Colonic mucosa (tissue), 4 donors: ENCODE measurements around the gene TBX10. TPM values are rescaled to one million over a fixed set of nuclear protein-coding genes. Genes with fewer than 3 reads are reported as not detected.

Experiments
- DNase-seq: peaks from one replicate; pipeline ENCODE4 v3.0.0-alpha.2; 2020
- H3K27ac ChIP-seq: fragments of 200-600 bp; one replicate; pipeline ENCODE4 v1.8.0; 2021
- H3K27me3 ChIP-seq: fragments of 200-600 bp; one replicate; pipeline ENCODE4 v1.8.0; 2021
- H3K36me3 ChIP-seq: fragments of 200-600 bp; one replicate; pipeline ENCODE4 v1.8.0; 2021
- H3K4me1 ChIP-seq: fragments of 200-600 bp; one replicate; pipeline ENCODE4 v1.8.0; 2021; ENCODE audit warnings: mild to moderate bottlenecking
- H3K4me3 ChIP-seq: fragments of 200-600 bp; one replicate; pipeline ENCODE4 v1.8.0; 2021
- H3K9ac ChIP-seq, 2 donors: one replicate each; pipeline ENCODE4 v1.7.0; 2013; ENCODE audit warnings: control low read depth in 2 of 2, low read depth in 2 of 2, low read length in 2 of 2
- H3K9me3 ChIP-seq: fragments of 200-600 bp; one replicate; pipeline ENCODE4 v1.8.0; 2021
- intact Hi-C: fragments of 100-400 bp; cut with DNase I; formaldehyde crosslinking; loops from one replicate; pipeline ENCODE4 v1.14.1; 2022
- total RNA-seq, 2 donors: library from RNA; stranded (reverse); fragmentation: NEBNext Ultra II Directional in 1 of 2; extraction: Animal tissue kit (Norgen Biotek cat#: 25700) in 1 of 2; gene quantifications; one replicate each; pipeline ENCODE4 v1.2.1, GENCODE V29; 2021
- TF ChIP-seq, protein P1 (sequence below): fragments of 200-600 bp; IDR thresholded peaks from one replicate; pipeline ENCODE4 v1.8.0; 2022; ENCODE audit warnings: antibody characterized with exemption, mild to moderate bottlenecking
- donor health status: healthy.
- donor health status: DM: no; HTN: no; CAD: no.
- donor health status: DM: no; HTN: no; CAD: no.

TBX10 gene
- total RNA-seq, 2 donors from 2014 or later: 7.8 to 19.3 TPM

DNA sequence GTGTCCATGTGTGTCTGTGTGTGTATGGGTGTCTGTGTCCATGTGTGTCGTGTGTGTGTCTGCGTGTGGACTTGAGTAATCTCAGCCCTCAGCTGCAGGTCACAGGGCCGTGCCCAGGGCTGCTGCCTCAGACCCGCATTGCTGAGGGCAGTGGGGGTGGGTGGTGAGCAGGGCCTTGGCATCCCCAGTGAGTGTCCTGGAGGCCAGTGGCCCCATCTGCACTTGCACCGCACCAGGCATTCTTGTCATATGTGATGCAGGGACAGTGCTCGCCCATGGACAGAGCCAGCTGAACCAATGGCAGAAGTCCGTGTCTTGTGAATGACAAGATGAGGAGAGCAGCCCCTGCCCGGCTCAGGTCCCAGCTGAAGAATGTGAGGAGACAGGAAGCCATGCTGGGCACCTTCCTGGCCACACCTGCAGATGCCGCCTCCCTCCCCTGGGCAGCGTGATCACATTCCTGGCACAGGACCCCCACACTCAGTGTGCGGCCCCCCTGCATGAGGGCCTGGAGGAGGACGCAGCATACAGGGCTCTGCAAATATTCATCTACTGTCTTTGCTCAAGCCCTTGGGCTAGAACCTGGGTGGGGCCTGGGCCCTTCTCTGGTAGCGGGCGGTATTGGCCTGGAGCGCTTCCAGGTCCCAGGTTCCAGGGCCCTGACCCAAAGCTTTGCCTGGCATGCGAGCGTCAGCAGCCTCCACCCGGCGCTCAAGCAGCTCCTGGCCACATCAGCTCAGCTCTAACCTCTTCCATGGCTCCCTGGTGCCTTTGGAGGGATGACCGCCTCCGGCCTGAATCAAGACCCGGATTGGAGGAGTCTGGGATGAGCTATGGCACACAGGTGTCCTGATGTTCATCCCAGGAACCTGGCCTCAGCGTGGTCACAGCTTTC lies 31.0 kb upstream of the TBX10 start:
- no peaks in the 10 kb centered on the region for H3K27me3 ChIP-seq
- DNase-seq: no peak
- H3K27ac ChIP-seq: no peak overlapping the region
- no peak overlapping the region for H3K9ac ChIP-seq
- H3K36me3 ChIP-seq: no peaks in the 10 kb centered on the region
- H3K4me3 ChIP-seq: no peak overlapping the region
- H3K9me3 ChIP-seq: no peaks in the 10 kb centered on the region
- TF ChIP-seq, protein P1, sequence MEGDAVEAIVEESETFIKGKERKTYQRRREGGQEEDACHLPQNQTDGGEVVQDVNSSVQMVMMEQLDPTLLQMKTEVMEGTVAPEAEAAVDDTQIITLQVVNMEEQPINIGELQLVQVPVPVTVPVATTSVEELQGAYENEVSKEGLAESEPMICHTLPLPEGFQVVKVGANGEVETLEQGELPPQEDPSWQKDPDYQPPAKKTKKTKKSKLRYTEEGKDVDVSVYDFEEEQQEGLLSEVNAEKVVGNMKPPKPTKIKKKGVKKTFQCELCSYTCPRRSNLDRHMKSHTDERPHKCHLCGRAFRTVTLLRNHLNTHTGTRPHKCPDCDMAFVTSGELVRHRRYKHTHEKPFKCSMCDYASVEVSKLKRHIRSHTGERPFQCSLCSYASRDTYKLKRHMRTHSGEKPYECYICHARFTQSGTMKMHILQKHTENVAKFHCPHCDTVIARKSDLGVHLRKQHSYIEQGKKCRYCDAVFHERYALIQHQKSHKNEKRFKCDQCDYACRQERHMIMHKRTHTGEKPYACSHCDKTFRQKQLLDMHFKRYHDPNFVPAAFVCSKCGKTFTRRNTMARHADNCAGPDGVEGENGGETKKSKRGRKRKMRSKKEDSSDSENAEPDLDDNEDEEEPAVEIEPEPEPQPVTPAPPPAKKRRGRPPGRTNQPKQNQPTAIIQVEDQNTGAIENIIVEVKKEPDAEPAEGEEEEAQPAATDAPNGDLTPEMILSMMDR: no peak
- intact Hi-C loops: loop anchor here (10.0 kb wide), 1 partner anchor 54 kb away; no protein-coding TSS in a partner anchor
- peaks cover 11% of the 10 kb centered on the region for H3K4me1 ChIP-seq

DNA sequence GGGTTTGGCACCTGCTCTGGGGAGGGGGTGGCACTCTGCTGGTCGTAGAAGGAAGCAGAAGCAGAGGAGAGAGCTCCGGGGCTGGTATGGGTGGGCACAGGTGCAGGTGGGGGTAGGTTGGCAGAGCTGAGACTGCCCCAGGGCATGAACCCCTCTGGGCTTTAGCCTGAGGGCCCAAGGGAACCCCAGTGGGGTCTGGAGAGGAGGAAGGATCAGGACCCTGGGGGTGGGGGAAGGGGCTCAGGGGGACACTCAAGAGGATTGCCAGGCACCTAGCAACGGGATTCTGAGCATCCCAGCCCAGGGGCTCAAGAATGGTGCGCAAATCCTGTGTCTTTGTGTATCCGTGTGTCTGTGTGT lies 28.6 kb upstream of the TBX10 start:
- H3K4me1 ChIP-seq: no peaks in the 10 kb centered on the region
- no peak for DNase-seq
- no peaks in the 10 kb centered on the region for H3K9me3 ChIP-seq
- H3K4me3 ChIP-seq: no peak overlapping the region
- no peak overlapping the region for H3K27ac ChIP-seq
- intact Hi-C loops: no loop called here
- H3K27me3 ChIP-seq: no peaks in the 10 kb centered on the region
- no peak overlapping the region for H3K9ac ChIP-seq
- H3K36me3 ChIP-seq: no peaks in the 10 kb centered on the region
- TF ChIP-seq, protein P1: no peak

DNA sequence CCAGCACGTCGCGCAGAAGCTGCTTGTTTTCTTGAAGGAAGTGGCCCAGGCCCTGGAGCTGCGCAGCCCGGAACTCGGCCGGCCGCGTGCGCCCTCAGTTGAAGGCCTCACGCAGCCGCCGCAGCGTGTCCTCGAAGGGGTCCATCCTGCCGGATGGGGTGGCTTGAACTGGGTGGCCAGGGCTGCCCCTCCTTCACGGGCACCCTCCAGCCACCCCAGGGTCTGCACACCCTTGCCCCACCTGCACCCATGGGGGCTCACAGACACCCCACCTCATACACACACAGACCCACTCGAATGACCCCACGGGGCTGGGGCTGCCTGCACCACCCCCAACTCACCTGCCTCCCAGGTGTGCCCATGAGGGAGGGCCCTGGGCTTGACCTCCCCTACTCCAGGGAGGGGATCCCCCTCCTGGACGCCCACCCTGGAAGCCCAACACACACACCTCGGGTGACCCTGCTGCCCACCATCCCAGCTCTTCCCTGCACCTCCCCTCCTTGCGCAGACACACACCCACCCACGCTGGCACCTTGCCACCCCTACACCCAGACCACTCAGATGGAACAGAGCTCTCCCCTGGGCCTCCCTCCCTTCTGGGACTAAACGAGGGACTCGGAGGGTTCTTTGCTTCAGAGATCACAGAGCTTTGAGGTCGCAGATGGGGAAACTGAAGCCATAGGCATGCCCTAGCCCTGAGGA lies 28.1 kb upstream of the TBX10 start:
- Histone ChIP-seq H3K27ac (no peak overlapping the region), H3K4me3 (no peak overlapping the region), H3K4me1 (no peaks in the 10 kb centered on the region), H3K36me3 (no peaks in the 10 kb centered on the region), H3K27me3 (no peaks in the 10 kb centered on the region), H3K9me3 (no peaks in the 10 kb centered on the region), H3K9ac (no peak overlapping the region)
- TF ChIP-seq, protein P1: no peak
- intact Hi-C loops: no loop called here
- no peak for DNase-seq

DNA sequence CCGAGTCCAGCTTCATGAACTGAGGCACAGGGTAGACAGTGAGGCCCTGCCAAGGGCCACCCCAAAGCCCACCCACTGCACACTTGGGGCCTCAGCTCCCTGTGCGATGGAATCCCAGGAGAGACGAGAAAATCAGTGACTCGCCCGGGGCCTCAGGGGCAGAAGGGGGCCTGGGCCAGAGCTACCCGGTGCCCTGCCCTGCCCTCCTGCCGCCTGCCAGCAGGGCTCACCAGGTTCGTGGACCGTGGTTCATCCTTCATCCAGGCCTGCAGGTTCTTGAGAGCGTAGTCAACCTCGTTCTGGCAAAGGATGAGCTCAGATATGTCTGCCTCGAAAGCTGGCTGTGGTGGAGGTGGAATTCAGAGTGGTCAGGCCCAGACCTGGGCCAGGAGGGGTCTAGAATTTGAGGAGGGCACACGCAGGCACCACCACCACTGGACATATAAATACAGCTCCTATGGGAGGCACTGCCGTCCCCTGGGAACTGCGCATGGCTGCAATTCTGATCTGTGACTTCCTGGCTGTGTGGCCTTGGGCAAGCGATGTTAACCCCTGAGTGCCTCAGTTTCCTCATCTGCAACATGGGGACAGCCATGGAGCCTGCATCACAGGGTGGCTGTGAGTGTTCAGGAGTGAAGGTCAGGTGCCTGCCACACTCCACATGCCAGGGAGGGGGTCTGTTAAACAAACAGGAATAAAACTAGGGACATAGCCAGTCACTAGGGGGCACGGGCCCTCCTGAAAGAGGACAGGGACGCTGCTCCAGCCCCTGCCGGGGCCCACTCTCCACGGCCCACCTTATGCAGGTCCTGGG lies 27.3 kb upstream of the TBX10 start:
- Histone ChIP-seq H3K4me1 (no peaks in the 10 kb centered on the region), H3K4me3 (no peak overlapping the region), H3K36me3 (no peaks in the 10 kb centered on the region), H3K27ac (no peak overlapping the region), H3K9me3 (no peaks in the 10 kb centered on the region), H3K9ac (no peak overlapping the region), H3K27me3 (no peaks in the 10 kb centered on the region)
- no peak for DNase-seq
- TF ChIP-seq, protein P1: no peak
- intact Hi-C loops: no loop called here

DNA sequence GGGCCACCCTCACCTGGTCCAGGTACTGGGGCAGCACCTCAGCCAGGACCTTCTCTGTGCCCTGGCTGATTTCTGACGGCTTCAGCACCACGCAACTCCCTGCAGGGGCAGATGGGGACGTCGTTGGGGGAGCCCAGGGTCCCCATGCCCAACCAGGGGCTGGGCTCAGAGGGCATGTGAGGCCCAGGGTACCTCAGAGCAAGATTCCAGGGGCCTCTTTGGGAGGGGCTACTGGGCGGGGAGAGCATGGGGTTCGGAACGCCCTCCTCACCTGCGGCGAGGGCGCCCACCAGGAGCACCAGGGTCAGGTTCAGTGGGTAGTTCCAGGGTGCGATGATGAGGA lies 26.7 kb upstream of the TBX10 start:
- no peaks in the 10 kb centered on the region for H3K27me3 ChIP-seq
- no peaks in the 10 kb centered on the region for H3K36me3 ChIP-seq
- no peaks in the 10 kb centered on the region for H3K4me1 ChIP-seq
- no peak overlapping the region for H3K9ac ChIP-seq
- no peak overlapping the region for H3K27ac ChIP-seq
- DNase-seq: no peak
- no peaks in the 10 kb centered on the region for H3K9me3 ChIP-seq
- no peak overlapping the region for H3K4me3 ChIP-seq
- TF ChIP-seq, protein P1: no peak
- intact Hi-C loops: no loop called here
